ENCODE results near the gene PTPRG. TPM values are rescaled to one million over a fixed set of nuclear protein-coding genes. Genes with fewer than 3 reads are reported as not detected.

The PTPRG gene
- total RNA-seq, 1 donor from 2014 or later: 0.22 TPM

- no peaks in the 10 kb centered on the region for H3K27me3 Mint-ChIP-seq
- no peak for ATAC-seq (ENCODE audit: low read depth)
- intact Hi-C loops (cut with micrococcal nuclease): no loop called here
- H3K4me3 Mint-ChIP-seq: no peak overlapping the region
- CTCF ChIA-PET: no interaction called here
- no peaks in the 10 kb centered on the region for H3K4me1 Mint-ChIP-seq
- DNase-seq: no peak
- H3K36me3 Mint-ChIP-seq (ENCODE audit: low read depth): no peaks in the 10 kb centered on the region
- POLR2A ChIA-PET: no interaction called here
- TF ChIP-seq CTCF (IDR thresholded peaks at IDR 0.05): no peak
- no peaks in the 10 kb centered on the region for H3K9me3 Mint-ChIP-seq
- no peak overlapping the region for H3K27ac Mint-ChIP-seq
Measured at GRCh38 chr3:61975936-61976335, 414.6 kb downstream of the PTPRG start.

DNA sequence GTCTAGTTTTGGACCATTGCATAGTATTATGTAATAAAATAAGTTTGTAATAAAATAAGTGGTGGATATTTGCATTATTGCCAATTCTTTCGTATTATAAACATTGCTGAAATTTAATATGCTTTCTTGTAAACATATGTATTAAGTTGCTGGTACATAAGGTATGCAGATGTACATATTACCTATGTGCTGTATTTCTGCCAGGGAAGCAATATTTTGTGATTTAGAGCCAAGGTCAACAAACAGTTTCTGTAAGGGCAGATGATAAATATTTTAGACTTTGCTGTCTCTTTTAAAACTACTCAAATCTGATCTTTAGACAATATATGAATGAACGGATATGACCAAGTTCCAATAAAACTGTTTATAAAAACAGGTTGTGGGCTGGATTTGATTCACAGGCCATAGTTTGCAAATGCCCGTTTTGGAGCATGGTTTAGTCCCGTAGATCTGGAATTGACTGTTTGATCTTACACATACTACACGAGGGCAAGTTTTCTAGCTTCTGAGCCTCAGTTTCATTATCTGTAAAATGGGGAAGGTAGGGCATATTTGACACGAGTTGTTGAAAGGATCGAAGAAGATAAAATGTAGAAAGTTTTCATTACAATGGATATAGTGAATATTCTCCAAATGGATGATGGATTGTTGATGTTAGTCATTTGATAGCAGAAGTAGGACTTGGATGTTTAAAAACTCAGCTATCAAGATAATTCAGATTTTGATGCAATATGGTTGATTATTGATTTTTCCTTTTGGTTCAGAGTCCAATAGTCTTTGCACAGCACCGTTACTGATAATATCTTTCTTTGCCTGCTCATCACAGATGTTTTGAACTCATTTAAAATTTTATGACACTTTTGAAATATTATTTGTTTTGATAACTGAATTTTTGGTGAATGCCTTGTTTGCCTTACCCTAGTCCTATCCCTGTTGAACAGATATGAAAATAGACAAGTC is 417.4 kb downstream of the PTPRG start:
- Mint-ChIP-seq H3K4me3 (no peak overlapping the region), H3K9me3 (no peaks in the 10 kb centered on the region), H3K27ac (no peak overlapping the region), H3K27me3 (no peaks in the 10 kb centered on the region), H3K4me1 (no peaks in the 10 kb centered on the region), H3K36me3 (ENCODE audit: low read depth) (no peaks in the 10 kb centered on the region)
- POLR2A ChIA-PET: no interaction called here
- intact Hi-C loops (cut with micrococcal nuclease): no loop called here
- DNase-seq: no peak
- CTCF ChIA-PET: no interaction called here
- TF ChIP-seq CTCF (IDR thresholded peaks at IDR 0.05): no peak
- no peak for ATAC-seq (ENCODE audit: low read depth)

- no peak for DNase-seq
- Mint-ChIP-seq H3K4me1 (no peaks in the 10 kb centered on the region), H3K27ac (no peak overlapping the region), H3K36me3 (ENCODE audit: low read depth) (no peaks in the 10 kb centered on the region), H3K4me3 (no peak overlapping the region), H3K27me3 (no peaks in the 10 kb centered on the region), H3K9me3 (no peaks in the 10 kb centered on the region)
- CTCF ChIA-PET: no interaction called here
- TF ChIP-seq CTCF (IDR thresholded peaks at IDR 0.05): no peak
- ATAC-seq (ENCODE audit: low read depth): no peak
- POLR2A ChIA-PET: no interaction called here
- intact Hi-C loops (cut with micrococcal nuclease): no loop called here
Measured at GRCh38 chr3:61979638-61980037, 418.3 kb downstream of the PTPRG start.

DNA sequence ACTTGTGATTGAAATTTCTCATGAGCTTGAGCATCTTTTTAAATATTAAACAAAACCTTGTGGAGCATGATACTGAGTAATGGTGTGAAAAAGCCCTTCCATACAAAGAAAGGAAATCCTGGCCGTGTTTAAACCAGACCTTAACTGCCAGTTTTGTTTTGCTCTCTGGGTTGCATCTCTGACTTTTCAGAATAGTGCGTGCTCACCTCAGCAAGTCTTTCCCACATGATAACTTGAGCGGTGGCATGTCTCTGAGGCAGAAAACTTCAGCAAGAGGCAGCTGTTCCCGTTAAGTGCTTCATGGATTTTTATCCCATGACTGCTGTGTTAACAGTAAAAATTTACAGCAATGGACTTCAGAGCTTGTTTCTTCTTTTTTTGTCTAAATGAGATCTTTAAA is 418.7 kb downstream of the PTPRG start:
- ATAC-seq (ENCODE audit: low read depth) (no peak), DNase-seq (no peak)
- H3K27ac Mint-ChIP-seq: no peak overlapping the region
- H3K36me3 Mint-ChIP-seq (ENCODE audit: low read depth): no peaks in the 10 kb centered on the region
- H3K9me3 Mint-ChIP-seq: no peaks in the 10 kb centered on the region
- no peaks in the 10 kb centered on the region for H3K4me1 Mint-ChIP-seq
- intact Hi-C loops (cut with micrococcal nuclease): no loop called here
- CTCF ChIA-PET: no interaction called here
- no peak for TF ChIP-seq CTCF (IDR thresholded peaks at IDR 0.05)
- POLR2A ChIA-PET: no interaction called here
- no peaks in the 10 kb centered on the region for H3K27me3 Mint-ChIP-seq
- H3K4me3 Mint-ChIP-seq: no peak overlapping the region

- intact Hi-C loops (cut with micrococcal nuclease): no loop called here
- ATAC-seq (ENCODE audit: low read depth) (no peak), DNase-seq (no peak)
- no peak overlapping the region for H3K27ac Mint-ChIP-seq
- no peaks in the 10 kb centered on the region for H3K4me1 Mint-ChIP-seq
- POLR2A ChIA-PET: no interaction called here
- no peaks in the 10 kb centered on the region for H3K9me3 Mint-ChIP-seq
- H3K36me3 Mint-ChIP-seq (ENCODE audit: low read depth): no peaks in the 10 kb centered on the region
- no peaks in the 10 kb centered on the region for H3K27me3 Mint-ChIP-seq
- H3K4me3 Mint-ChIP-seq: no peak overlapping the region
- CTCF ChIA-PET: no interaction called here
- no peak for TF ChIP-seq CTCF (IDR thresholded peaks at IDR 0.05)
Measured at GRCh38 chr3:61981060-61981459, 419.7 kb downstream of the PTPRG start.

All from activated B cell treated with CpG ODN at 0.5 μM for 24 hours (primary cell).